Astrocyte (in vitro differentiated cells and primary cell): Measurements from ENCODE around the gene SSH2. TPM values are rescaled to one million over a fixed set of nuclear protein-coding genes. Genes with fewer than 3 reads are reported as not detected.

Experiments
- DNase-seq: peaks from one replicate; pipeline ENCODE4 v3.0.0-alpha.2; 2010; ENCODE audit warnings: low read depth
- FAIRE-seq: peaks from 2 replicates; lab custom pipeline; 2011; peaks lifted over from hg19 to GRCh38; lab: Jason Lieb, UNC
- H2AFZ ChIP-seq: 2 replicates; pipeline ENCODE4 v1.6.0; 2012; ENCODE audit warnings: low read depth, low read length, inconsistent platforms
- H3K27ac ChIP-seq: 2 replicates; pipeline ENCODE4 v1.5.1; 2011; ENCODE audit warnings: low read depth, low read length, inconsistent platforms
- H3K27me3 ChIP-seq: 2 replicates; pipeline ENCODE4 v1.6.0; 2011; ENCODE audit warnings: low read length, inconsistent platforms; ENCODE audit not compliant: insufficient read depth
- H3K36me3 ChIP-seq: 2 replicates; pipeline ENCODE4 v1.5.1; 2011; ENCODE audit warnings: low read length, inconsistent platforms; ENCODE audit not compliant: insufficient read depth
- H3K4me1 ChIP-seq: 2 replicates; pipeline ENCODE4 v1.5.1; 2011; ENCODE audit warnings: low read length, inconsistent platforms; ENCODE audit not compliant: insufficient read depth
- H3K4me2 ChIP-seq: 2 replicates; pipeline ENCODE4 v1.6.0; 2012; ENCODE audit warnings: low read length, inconsistent platforms
- H3K4me3 ChIP-seq: 2 replicates; pipeline ENCODE4 v1.5.1; 2011; ENCODE audit warnings: low read depth, mild to moderate bottlenecking, low read length, inconsistent platforms; ENCODE audit not compliant: insufficient read depth
- H3K79me2 ChIP-seq: 2 replicates; pipeline ENCODE4 v1.6.0; 2012; ENCODE audit warnings: mild to moderate bottlenecking, low read length, inconsistent platforms; ENCODE audit not compliant: insufficient read depth
- H3K9ac ChIP-seq: 2 replicates; pipeline ENCODE4 v1.6.0; 2012; ENCODE audit warnings: mild to moderate bottlenecking, low read length, inconsistent platforms
- H3K9me3 ChIP-seq: 2 replicates; pipeline ENCODE4 v1.5.1; 2012; ENCODE audit warnings: low read depth, mild to moderate bottlenecking, low read length, inconsistent platforms; ENCODE audit not compliant: insufficient read depth
- H4K20me1 ChIP-seq: 2 replicates; pipeline ENCODE4 v1.6.0; 2012; ENCODE audit warnings: low read length, inconsistent platforms; ENCODE audit not compliant: insufficient read depth
- H3K27ac Mint-ChIP-seq: one replicate; pipeline ENCODE4 v1.8.0; 2021; ENCODE audit warnings: mild to moderate bottlenecking, mixed read lengths; ENCODE audit not compliant: unreplicated experiment
- H3K27me3 Mint-ChIP-seq: one replicate; pipeline ENCODE4 v1.8.0; 2021; ENCODE audit warnings: low read depth, mixed read lengths; ENCODE audit not compliant: unreplicated experiment
- H3K36me3 Mint-ChIP-seq: one replicate; pipeline ENCODE4 v1.8.0; 2021; ENCODE audit warnings: low read depth, mixed read lengths; ENCODE audit not compliant: unreplicated experiment
- H3K4me1 Mint-ChIP-seq: one replicate; pipeline ENCODE4 v1.8.0; 2021; ENCODE audit warnings: low read depth, mixed read lengths; ENCODE audit not compliant: unreplicated experiment
- H3K4me3 Mint-ChIP-seq: one replicate; pipeline ENCODE4 v1.8.0; 2021; ENCODE audit warnings: mild to moderate bottlenecking, moderate library complexity, mixed read lengths; ENCODE audit not compliant: unreplicated experiment
- H3K9me3 Mint-ChIP-seq: one replicate; pipeline ENCODE4 v1.8.0; 2021; ENCODE audit warnings: mild to moderate bottlenecking, mixed read lengths; ENCODE audit not compliant: unreplicated experiment
- CTCF ChIP-seq: IDR thresholded peaks from 2 replicates; pipeline ENCODE4 v1.5.1; 2011; ENCODE audit warnings: low read depth, mild to moderate bottlenecking, inconsistent platforms, low read length, moderate library complexity; ENCODE audit not compliant: insufficient read depth
- EZH2 ChIP-seq: IDR thresholded peaks from 2 replicates; pipeline ENCODE4 v1.6.1; 2012; ENCODE audit warnings: mild to moderate bottlenecking, low read length, inconsistent platforms; ENCODE audit not compliant: insufficient read depth
- total RNA-seq: library from RNA; stranded (reverse); gene quantifications from 2 replicates; pipeline ENCODE4 v1.2.1, GENCODE V29; 2021

The SSH2 gene
- total RNA-seq, 1 donor from 2014 or later = 31.1 TPM

- DNase-seq = peak; percentile 10
- Histone ChIP-seq H3K4me2 (peak overlapping the region; percentile 54), H3K27ac (peak overlapping the region; percentile 31), H3K27me3 (no peaks in the 10 kb centered on the region), H3K4me1 (peaks cover 44% of the 10 kb centered on the region), H2AFZ (no peak overlapping the region), H3K79me2 (peaks cover 72% of the 10 kb centered on the region), H3K36me3 (no peaks in the 10 kb centered on the region), H3K9me3 (no peaks in the 10 kb centered on the region), H3K9ac (peak overlapping the region; percentile 21), H3K4me3 (no peak overlapping the region), H4K20me1 (peaks cover 72% of the 10 kb centered on the region)
- no peak overlapping the region for H3K27ac Mint-ChIP-seq
- TF ChIP-seq EZH2 (no peak), CTCF (no peak)
- H3K27me3 Mint-ChIP-seq = no peaks in the 10 kb centered on the region
- H3K4me3 Mint-ChIP-seq = no peak overlapping the region
- no peaks in the 10 kb centered on the region for H3K9me3 Mint-ChIP-seq
- peaks cover 18% of the 10 kb centered on the region for H3K4me1 Mint-ChIP-seq
- FAIRE-seq = no peak
- peaks cover 4% of the 10 kb centered on the region for H3K36me3 Mint-ChIP-seq
Measured at GRCh38 chr17:29585080-29585751, 344.8 kb downstream of the SSH2 start.

- DNase-seq = no peak
- no peak overlapping the region for H2AFZ ChIP-seq
- no peaks in the 10 kb centered on the region for H3K27me3 Mint-ChIP-seq
- H3K4me1 Mint-ChIP-seq = peaks cover 18% of the 10 kb centered on the region
- H4K20me1 ChIP-seq = peaks cover 78% of the 10 kb centered on the region
- no peak overlapping the region for H3K4me3 ChIP-seq
- H3K9me3 Mint-ChIP-seq = no peaks in the 10 kb centered on the region
- peak overlapping the region; percentile 31 for H3K27ac ChIP-seq
- H3K4me1 ChIP-seq = peaks cover 37% of the 10 kb centered on the region
- H3K27me3 ChIP-seq = no peaks in the 10 kb centered on the region
- peak overlapping the region; percentile 54 for H3K4me2 ChIP-seq
- H3K36me3 ChIP-seq = no peaks in the 10 kb centered on the region
- H3K4me3 Mint-ChIP-seq = no peak overlapping the region
- no peaks in the 10 kb centered on the region for H3K9me3 ChIP-seq
- peaks cover 72% of the 10 kb centered on the region for H3K79me2 ChIP-seq
- peak overlapping the region; percentile 66 for H3K27ac Mint-ChIP-seq
- peaks cover 6% of the 10 kb centered on the region for H3K36me3 Mint-ChIP-seq
- TF ChIP-seq CTCF (no peak), EZH2 (no peak)
- H3K9ac ChIP-seq = peak overlapping the region; percentile 32
- FAIRE-seq = no peak
Measured at GRCh38 chr17:29584452-29585079, 345.5 kb downstream of the SSH2 start.
